GM12872 (cell line): ENCODE data around the gene SLC4A2.

ENCODE experiments used
- CTCF ChIP-seq: IDR thresholded peaks from 3 replicates; pipeline ENCODE4 v1.5.1; 2011; ENCODE audit warnings: low read depth, mild to moderate bottlenecking, low read length, moderate library complexity; ENCODE audit not compliant: insufficient read depth

The SLC4A2 gene

GRCh38 chr7:151095123-151095797, 35.9 kb downstream of the SLC4A2 start:
- no peak for TF ChIP-seq CTCF

GRCh38 chr7:151095828-151096475, 36.6 kb downstream of the SLC4A2 start:
- no peak for TF ChIP-seq CTCF

- no peak for TF ChIP-seq CTCF
These were observed 40.3 kb downstream of the SLC4A2 start for GRCh38 chr7:151099486-151100211.

- no peak for TF ChIP-seq CTCF
These were observed 41.5 kb downstream of the SLC4A2 start for GRCh38 chr7:151100921-151101320.

GRCh38 chr7:151101621-151102396, 42.4 kb downstream of the SLC4A2 start:
- TF ChIP-seq CTCF: no peak

- TF ChIP-seq CTCF: no peak
These were observed 43.6 kb downstream of the SLC4A2 start for GRCh38 chr7:151102991-151103390.

- TF ChIP-seq CTCF: no peak
These were observed 44.6 kb downstream of the SLC4A2 start for GRCh38 chr7:151103973-151104372.
